Adrenal gland (tissue), 12 donors: Measurements from ENCODE around the gene PANX2. TPM values are rescaled to one million over a fixed set of nuclear protein-coding genes. Genes with fewer than 3 reads are reported as not detected.

Experiments
- DNase-seq, 7 donors: peaks; one replicate each; pipeline ENCODE4 v3.0.0-alpha.2; 2019 to 2020
- H3K27ac ChIP-seq, 5 donors: fragments of 200-600 bp; sonication (generic) in 4 of 5; 1 replicate in 3 of 5; 2 replicates in 2 of 5; pipeline versions ENCODE4 v1.5.1 to v1.8.0; 2016 to 2020; ENCODE audit warnings: mild to moderate bottlenecking in 1 of 5
- H3K27me3 ChIP-seq: fragments of 200-600 bp; 2 replicates; pipeline ENCODE4 v1.8.0; 2021
- H3K36me3 ChIP-seq, 2 donors: fragments of 200-600 bp; replicated peaks in 1 of 2; 1 replicate in 1 of 2; 2 replicates in 1 of 2; pipeline versions ENCODE4 v1.5.1 to v1.8.0; 2018 to 2022
- H3K4me1 ChIP-seq, 2 donors: fragments of 200-600 bp; replicated peaks in 1 of 2; 1 replicate in 1 of 2; 2 replicates in 1 of 2; pipeline versions ENCODE4 v1.5.1 to v1.8.0; 2018 to 2021
- H3K4me3 ChIP-seq, 4 donors: fragments of 200-600 bp; sonication (generic) in 3 of 4; one replicate each; pipeline ENCODE4 v1.5.1; 2016 to 2018
- H3K9me3 ChIP-seq, 3 donors: fragments of 200-600 bp; sonication (generic) in 1 of 3; replicated peaks in 1 of 3; 1 replicate in 2 of 3; 2 replicates in 1 of 3; pipeline versions ENCODE4 v1.5.1 to v1.8.0; 2016 to 2021
- CTCF ChIP-seq, 6 experiments: fragments of 450-650 bp in 4 of 6; fragments of 200-600 bp in 2 of 6; sonication (generic) in 1 of 6; IDR thresholded peaks; 1 replicate in 5 of 6; 2 replicates in 1 of 6; pipeline versions ENCODE4 v1.5.1 to v1.8.0; 2016 to 2021; ENCODE audit warnings: antibody characterized with exemption in 6 of 6, mild to moderate bottlenecking in 2 of 6, moderate library complexity in 1 of 6
- POLR2A ChIP-seq, 2 donors: fragments of 450-650 bp; IDR thresholded peaks; one replicate each; pipeline ENCODE4 v1.6.1; 2017; ENCODE audit warnings: antibody characterized with exemption in 2 of 2, mild to moderate bottlenecking in 2 of 2, moderate library complexity in 1 of 2
- WGBS, 4 donors: extraction: QIAGEN DNeasy Blood & Tissue Kit in 2 of 4; methylation state at CpG; one replicate each; pipeline versions ENCODE4 v1.1.5 to v1.1.7; 2013 to 2017; 5-methylcytosine and 5-hydroxymethylcytosine counted together
- intact Hi-C, 2 donors: fragments of 100-400 bp; cut with DNase I; formaldehyde crosslinking; loops; one replicate each; pipeline versions ENCODE4 v1.14.1 to v1.15.0; 2022 to 2023
- polyA plus RNA-seq, 3 donors: library from polyadenylated mRNA; stranded (reverse); fragments of 200-250 nt in 2 of 3; fragments of 350-450 nt in 1 of 3; fragmentation: Illumina TruSeq in 1 of 3; extraction: RNeasy Lipid Tissue Mini Kit (QIAGEN cat#74804) in 1 of 3; gene quantifications; one replicate each; pipeline ENCODE4 v1.2.3, GENCODE V29; 2013 to 2014
- total RNA-seq, 9 donors: library from RNA; depleted of rRNA in 4 of 9; stranded (reverse); fragments of >200 nt in 4 of 9; fragments of 120-200 nt in 1 of 9; fragmentation: NEBNext Ultra II Directional in 1 of 9; extraction: Animal tissue kit (Norgen Biotek cat#: 25700) in 1 of 9; gene quantifications; one replicate each; pipeline versions ENCODE4 v1.1.0 to v1.2.4, GENCODE V29; 2013 to 2023
- donor health status: healthy with polysubstance abuse.
- donor health status: Bipolar disorder and iron deficiency.
- donor health status: DM: yes; HTN: yes; CAD: no.
- donor health status: DM: no; HTN: no; CAD: no.
- donor health status: DM: no; HTN: no; CAD: no.
- donor health status: DM: yes; HTN: yes; CAD: no.

PANX2 gene
- total and polyA plus RNA-seq, 12 donors = 0.22 to 4.1 (median 0.70) TPM

GRCh38 chr22:50179937-50180726, 9.6 kb downstream of the PANX2 start:
- H3K9me3 ChIP-seq = no peaks in the 10 kb centered on the region
- H3K4me3 ChIP-seq = no peak overlapping the region
- no peak for TF ChIP-seq CTCF (IDR thresholded peaks at IDR 0.05)
- TF ChIP-seq POLR2A (IDR thresholded peaks at IDR 0.05) = no peak
- peak in 1 of 7 donors; percentile 13 for DNase-seq
- H3K36me3 ChIP-seq = no peaks in the 10 kb centered on the region
- peaks cover 0 to 10% of the 10 kb centered on the region in 2 donors for H3K4me1 ChIP-seq
- WGBS, 4 donors = 76 to 83% (median 78%) methylated on average over 29 to 39 of the region's 39 CpGs
- peaks cover 11% of the 10 kb centered on the region for H3K27me3 ChIP-seq
- no peak overlapping the region for H3K27ac ChIP-seq
- intact Hi-C loops = no loop called here

GRCh38 chr22:50180727-50181521, 10.4 kb downstream of the PANX2 start:
- H3K27me3 ChIP-seq = peaks cover 11% of the 10 kb centered on the region
- no peaks in the 10 kb centered on the region for H3K9me3 ChIP-seq
- H3K27ac ChIP-seq = no peak overlapping the region
- H3K4me1 ChIP-seq = peaks cover 0 to 10% of the 10 kb centered on the region in 2 donors
- no peaks in the 10 kb centered on the region for H3K36me3 ChIP-seq
- H3K4me3 ChIP-seq = no peak overlapping the region
- no peak for TF ChIP-seq CTCF (IDR thresholded peaks at IDR 0.05)
- TF ChIP-seq POLR2A (IDR thresholded peaks at IDR 0.05) = no peak
- intact Hi-C loops = no loop called here
- peak in 2 of 7 donors; percentile 19 to 51 for DNase-seq
- WGBS, 4 donors = 92 to 93% (median 93%) methylated on average over 20 to 27 of the region's 27 CpGs

- Histone ChIP-seq H3K27ac (no peak overlapping the region), H3K4me1 (peaks cover 0 to 20% of the 10 kb centered on the region in 2 donors), H3K4me3 (no peak overlapping the region), H3K36me3 (no peaks in the 10 kb centered on the region), H3K27me3 (peaks cover 7% of the 10 kb centered on the region), H3K9me3 (no peaks in the 10 kb centered on the region)
- DNase-seq = peak in 4 of 7 donors; percentile 35 to 57 (median 46)
- TF ChIP-seq CTCF (IDR thresholded peaks at IDR 0.05) (no peak), POLR2A (IDR thresholded peaks at IDR 0.05) (no peak)
- WGBS, 4 donors = 63 to 80% (median 73%) methylated on average over 12 to 31 of the region's 31 CpGs
- intact Hi-C loops = no loop called here
Measured at GRCh38 chr22:50182176-50183081, 11.9 kb downstream of the PANX2 start.
